Measurements from ENCODE around the gene MTMR2. TPM values are rescaled to one million over a fixed set of nuclear protein-coding genes. Genes with fewer than 3 reads are reported as not detected.

Gene MTMR2
- total RNA-seq, 4 donors from 2014 or later, result 14.7 to 35.2 (median 18.4) TPM

DNA sequence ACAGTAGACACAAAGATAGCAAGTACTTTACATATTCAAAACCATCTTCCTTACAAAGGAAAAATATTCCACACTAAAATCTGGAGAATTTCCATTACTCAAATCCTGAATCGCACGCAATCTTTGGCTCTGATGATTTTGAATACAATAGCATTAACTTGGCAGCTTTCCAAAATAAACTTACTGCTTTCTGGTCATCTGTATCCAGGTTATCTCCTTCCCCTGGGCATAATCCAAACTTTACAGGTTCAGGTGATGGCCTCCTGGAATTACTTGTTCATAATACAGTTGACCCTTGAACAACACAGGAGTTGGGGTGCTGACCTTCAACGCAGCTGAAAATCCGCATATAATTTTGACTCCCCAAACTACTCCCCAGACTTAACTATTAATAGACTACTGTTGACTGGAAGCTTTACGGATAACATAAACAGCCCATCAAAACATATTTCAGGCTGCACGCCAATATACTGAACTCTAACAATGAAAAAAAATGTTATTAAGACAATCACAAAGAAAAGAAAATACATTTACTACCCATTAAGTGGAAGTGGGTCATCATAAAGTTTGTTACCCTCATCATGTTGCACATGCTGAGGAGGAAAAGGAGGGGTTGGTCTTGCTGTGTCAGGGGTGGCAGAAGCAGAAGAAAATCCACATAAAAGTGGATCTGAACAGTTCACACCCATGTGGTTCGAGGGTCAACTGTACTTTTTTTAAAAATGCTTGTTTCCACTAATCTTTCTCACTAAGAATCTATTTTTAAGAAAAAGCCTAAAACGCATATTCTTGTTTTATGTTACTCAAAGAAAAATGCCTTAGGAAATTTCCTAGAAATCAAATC, 6.5 kb downstream of the MTMR2 start:
- intact Hi-C loops (cut with DNase I; ENCODE audit: low total_unique reads) (no loop called here), in situ Hi-C loops (cut with MboI; ENCODE audit: low pct_ligation_motif_present in 1 of 4, low pct_unique_long_range_greater_than_20kb in 1 of 4, low sequenced_read_pairs in 3 of 4) (no loop called here)
- 66 to 70% methylated on average over 7 to 8 of the region's 8 CpGs for WGBS, 2 donors (ENCODE audit: low coverage in 1 of 2)
- no peak for DNase-seq
- Histone ChIP-seq H3K36me3 (no peaks in the 10 kb centered on the region), H3K27ac (peak overlapping the region in 1 of 4 donors; percentile 12), H3K27me3 (no peaks in the 10 kb centered on the region), H3K4me3 (no peak overlapping the region), H3K4me1 (peaks cover 0 to 23% (median 9%) of the 10 kb centered on the region in 4 donors), H3K9me3 (no peaks in the 10 kb centered on the region)
- TF ChIP-seq POLR2A (IDR thresholded peaks at IDR 0.05) (no peak), EP300 (IDR thresholded peaks at IDR 0.05; ENCODE audit: low read depth) (no peak), POLR2AphosphoS5 (IDR thresholded peaks at IDR 0.05) (no peak)
- TF ChIP-seq, protein P1, sequence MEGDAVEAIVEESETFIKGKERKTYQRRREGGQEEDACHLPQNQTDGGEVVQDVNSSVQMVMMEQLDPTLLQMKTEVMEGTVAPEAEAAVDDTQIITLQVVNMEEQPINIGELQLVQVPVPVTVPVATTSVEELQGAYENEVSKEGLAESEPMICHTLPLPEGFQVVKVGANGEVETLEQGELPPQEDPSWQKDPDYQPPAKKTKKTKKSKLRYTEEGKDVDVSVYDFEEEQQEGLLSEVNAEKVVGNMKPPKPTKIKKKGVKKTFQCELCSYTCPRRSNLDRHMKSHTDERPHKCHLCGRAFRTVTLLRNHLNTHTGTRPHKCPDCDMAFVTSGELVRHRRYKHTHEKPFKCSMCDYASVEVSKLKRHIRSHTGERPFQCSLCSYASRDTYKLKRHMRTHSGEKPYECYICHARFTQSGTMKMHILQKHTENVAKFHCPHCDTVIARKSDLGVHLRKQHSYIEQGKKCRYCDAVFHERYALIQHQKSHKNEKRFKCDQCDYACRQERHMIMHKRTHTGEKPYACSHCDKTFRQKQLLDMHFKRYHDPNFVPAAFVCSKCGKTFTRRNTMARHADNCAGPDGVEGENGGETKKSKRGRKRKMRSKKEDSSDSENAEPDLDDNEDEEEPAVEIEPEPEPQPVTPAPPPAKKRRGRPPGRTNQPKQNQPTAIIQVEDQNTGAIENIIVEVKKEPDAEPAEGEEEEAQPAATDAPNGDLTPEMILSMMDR (IDR thresholded peaks at IDR 0.05), result no peak

DNA sequence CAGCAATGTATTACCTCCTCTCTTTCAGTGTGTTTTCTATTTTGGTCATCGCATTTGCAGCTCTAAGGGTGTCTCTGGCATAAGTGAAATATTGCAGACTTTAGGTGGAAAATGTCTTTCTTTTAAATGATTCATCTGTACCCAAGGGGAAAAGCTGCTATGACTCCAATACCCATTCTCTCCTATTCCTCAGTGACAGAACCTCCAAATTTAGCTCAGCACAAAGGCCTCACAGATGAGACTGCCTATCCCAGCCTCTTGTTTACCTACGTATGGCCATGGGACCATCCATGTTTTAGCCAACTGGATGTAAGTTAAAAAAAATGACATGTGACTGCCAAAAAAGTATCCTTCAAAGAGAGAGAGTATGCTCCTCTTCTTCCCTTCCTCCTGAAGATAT, 7.9 kb downstream of the MTMR2 start:
- WGBS, 2 donors (ENCODE audit: low coverage in 1 of 2), result 90 to 96% methylated on average over 2 of the region's 2 CpGs
- intact Hi-C loops (cut with DNase I; ENCODE audit: low total_unique reads), result no loop called here

DNA sequence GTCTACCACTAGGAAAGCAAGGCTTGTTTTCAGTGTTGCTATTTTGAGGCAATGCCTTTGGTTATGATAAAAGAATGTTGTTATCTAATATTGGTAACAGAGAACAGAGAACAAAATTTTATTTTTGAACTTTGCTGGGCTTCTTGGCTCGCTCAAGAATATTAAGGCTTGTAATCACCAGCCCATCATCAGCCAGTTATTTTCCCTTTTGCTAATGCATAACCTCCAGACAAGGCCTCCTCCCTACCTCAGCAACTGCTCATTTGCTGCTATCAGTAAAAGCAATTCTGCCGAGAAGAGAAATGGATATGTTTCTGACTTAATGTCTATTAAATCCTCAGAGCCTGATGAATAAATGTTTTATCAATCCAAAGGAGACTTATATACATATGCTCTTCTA, 8.9 kb downstream of the MTMR2 start:
- in situ Hi-C loops (cut with MboI; ENCODE audit: low pct_ligation_motif_present in 1 of 4, low pct_unique_long_range_greater_than_20kb in 1 of 4, low sequenced_read_pairs in 3 of 4), result no loop called here
- 94% methylated on average over 2 of the region's 2 CpGs for WGBS, 2 donors (ENCODE audit: low coverage in 1 of 2)

More for the DNA sequence above, 7.9 kb downstream of the MTMR2 start:
- Histone ChIP-seq H3K9me3 (no peaks in the 10 kb centered on the region), H3K27me3 (no peaks in the 10 kb centered on the region), H3K4me3 (no peak overlapping the region), H3K4me1 (peaks cover 0 to 9% (median 2%) of the 10 kb centered on the region in 4 donors), H3K36me3 (no peaks in the 10 kb centered on the region), H3K27ac (no peak overlapping the region)
- TF ChIP-seq, protein P1 (IDR thresholded peaks at IDR 0.05), result no peak
- TF ChIP-seq POLR2A (IDR thresholded peaks at IDR 0.05) (no peak), EP300 (IDR thresholded peaks at IDR 0.05; ENCODE audit: low read depth) (no peak), POLR2AphosphoS5 (IDR thresholded peaks at IDR 0.05) (no peak)
- in situ Hi-C loops (cut with MboI; ENCODE audit: low pct_ligation_motif_present in 1 of 4, low pct_unique_long_range_greater_than_20kb in 1 of 4, low sequenced_read_pairs in 3 of 4), result no loop called here
- DNase-seq, result no peak

More for the DNA sequence above, 8.9 kb downstream of the MTMR2 start:
- no peak for TF ChIP-seq POLR2AphosphoS5 (IDR thresholded peaks at IDR 0.05)
- TF ChIP-seq, protein P1 (IDR thresholded peaks at IDR 0.05), result no peak
- TF ChIP-seq EP300 (IDR thresholded peaks at IDR 0.05; ENCODE audit: low read depth), result no peak
- TF ChIP-seq POLR2A (IDR thresholded peaks at IDR 0.05), result no peak
- Histone ChIP-seq H3K9me3 (no peaks in the 10 kb centered on the region), H3K4me1 (peaks cover 0 to 4% (median 0%) of the 10 kb centered on the region in 4 donors), H3K27ac (no peak overlapping the region), H3K4me3 (no peak overlapping the region), H3K36me3 (no peaks in the 10 kb centered on the region), H3K27me3 (no peaks in the 10 kb centered on the region)
- intact Hi-C loops (cut with DNase I; ENCODE audit: low total_unique reads), result no loop called here
- DNase-seq, result no peak

Data from transverse colon (tissue), 4 donors.